Activated CD4-positive, alpha-beta T cell treated with anti-CD3 and anti-CD28 coated beads, Interleukin-10, Interleukin-2, amounts not matched to agents 100 ng/mL and 50 ng/mL, durations not matched to agents 16 hours and 8 hours (primary cell): ENCODE measurements around the gene MICU1.
A peak's percentile ranks its signal among the peaks of the same experiment; 100 is the strongest.

Source experiments
- DNase-seq: peaks from one replicate; pipeline ENCODE4 v3.0.0-alpha.2; 2020

The MICU1 gene

DNA sequence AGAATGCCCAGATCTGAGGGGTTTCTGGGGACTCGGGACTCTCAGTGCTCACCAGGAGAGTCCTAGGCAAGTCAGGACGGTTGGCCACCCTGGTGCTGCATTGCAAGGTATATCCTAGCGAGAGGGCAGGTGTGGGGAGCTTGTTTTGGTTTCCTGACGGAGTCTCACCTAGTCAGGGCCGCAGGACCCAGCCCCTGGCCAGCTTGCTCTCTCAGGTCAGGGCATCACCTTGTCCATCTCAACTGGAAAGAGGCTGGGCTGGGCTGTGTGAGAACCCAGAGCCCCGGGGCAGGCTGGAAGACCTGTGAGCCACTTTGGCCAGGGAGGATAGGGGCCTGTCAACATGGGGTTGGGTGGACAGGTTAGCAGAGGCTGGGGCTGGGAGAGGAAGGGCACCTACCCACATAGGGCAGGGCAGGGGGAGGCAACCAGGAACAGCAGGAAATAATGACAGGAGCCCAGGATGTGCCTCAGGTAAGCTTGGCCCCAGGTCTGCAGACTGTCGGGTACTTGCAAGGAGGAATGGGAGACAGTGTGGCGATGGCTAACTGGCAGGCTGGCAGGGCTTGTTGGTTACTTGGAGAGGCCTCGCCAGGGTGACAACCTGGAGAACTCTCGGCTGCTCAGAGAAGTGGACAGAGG lies 302.6 kb downstream of the MICU1 start:
- no peak for DNase-seq

DNA sequence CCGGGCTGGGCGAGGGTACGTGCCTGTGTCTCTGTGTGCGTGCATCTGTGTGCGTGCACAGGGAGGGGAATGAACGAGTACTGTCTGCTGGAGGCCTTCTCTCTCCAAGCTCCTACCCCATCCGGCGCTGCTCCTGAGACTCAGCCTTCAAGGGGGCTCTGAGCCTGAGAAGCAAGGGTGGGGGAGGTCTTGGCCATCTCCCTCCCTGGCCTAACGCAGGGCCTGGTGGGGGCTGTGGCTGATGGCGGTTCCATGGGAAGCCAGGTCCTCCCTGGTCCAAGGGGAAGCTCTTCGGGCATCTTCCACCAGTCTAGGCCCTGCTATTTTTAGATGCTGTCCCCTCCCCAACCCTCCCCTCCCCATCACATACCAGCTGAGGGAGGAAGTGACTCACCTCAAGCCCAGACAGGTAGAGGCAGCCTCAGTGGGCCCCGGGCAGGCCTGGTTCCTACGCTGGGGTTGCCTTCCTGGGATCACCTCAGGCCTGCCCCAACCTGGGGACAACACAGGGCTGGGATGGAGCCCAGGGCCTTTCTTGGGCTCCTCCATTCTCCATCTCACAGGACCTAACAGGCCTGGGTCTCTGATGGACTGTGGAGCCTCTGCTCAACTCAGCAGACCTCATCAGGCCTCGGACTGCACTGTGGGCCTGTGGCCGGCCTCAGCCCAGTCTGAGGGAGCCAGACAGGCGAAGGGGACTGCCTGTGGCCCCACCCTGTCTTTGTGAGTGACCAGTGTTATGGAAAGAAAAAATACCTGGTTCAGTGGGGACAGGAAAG lies 303.4 kb downstream of the MICU1 start:
- peak; percentile 68 for DNase-seq

DNA sequence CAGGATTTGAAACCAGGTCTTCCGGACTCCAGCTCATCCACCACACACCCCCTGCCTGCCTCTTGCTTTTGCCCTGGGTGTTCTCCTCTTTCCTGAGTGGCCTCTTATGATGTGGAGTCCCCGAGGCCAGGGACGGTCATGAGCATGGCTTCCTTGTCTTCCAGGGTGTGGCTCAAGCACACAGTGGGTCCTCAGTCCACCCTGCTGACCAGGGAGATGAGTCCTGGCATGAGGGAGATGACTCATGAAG lies 303.9 kb downstream of the MICU1 start:
- no peak for DNase-seq

DNA sequence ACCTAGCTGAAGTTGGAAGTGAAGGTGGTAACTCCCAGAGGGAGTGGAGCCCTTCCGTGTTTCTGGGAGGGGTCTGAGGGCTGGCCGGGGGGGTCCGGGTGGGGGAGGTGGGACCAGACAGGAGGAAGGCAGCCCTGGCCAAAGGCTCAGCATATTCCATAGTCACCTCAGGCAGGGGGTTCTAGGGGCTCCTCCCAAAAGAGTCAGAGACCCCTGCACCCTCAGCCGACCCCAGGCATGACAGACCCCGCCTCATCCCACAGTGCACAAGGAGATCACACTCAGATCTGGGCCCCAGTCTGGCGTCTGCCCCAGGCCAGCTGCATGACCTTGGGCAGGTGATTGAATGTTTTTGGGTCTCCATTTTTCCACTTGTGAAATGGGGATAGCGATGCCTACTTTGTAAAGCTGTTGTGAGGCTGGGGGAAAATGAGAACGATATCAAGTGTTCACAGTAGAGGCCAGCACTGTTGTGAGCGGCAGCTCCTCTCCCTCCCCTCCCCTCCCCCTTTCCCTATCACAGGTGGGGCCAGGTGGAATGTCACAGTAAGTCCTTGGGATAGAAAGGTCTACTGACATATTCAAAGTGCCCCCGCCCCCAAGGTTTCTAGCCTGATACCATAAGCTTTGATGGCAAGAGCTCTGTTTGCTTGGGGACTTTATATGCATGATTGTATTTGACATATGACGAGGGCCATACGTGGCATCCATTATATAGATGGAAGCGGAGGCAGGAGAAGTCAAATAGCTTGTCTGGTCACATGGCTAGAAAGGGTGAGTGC lies 304.4 kb downstream of the MICU1 start:
- no peak for DNase-seq

DNA sequence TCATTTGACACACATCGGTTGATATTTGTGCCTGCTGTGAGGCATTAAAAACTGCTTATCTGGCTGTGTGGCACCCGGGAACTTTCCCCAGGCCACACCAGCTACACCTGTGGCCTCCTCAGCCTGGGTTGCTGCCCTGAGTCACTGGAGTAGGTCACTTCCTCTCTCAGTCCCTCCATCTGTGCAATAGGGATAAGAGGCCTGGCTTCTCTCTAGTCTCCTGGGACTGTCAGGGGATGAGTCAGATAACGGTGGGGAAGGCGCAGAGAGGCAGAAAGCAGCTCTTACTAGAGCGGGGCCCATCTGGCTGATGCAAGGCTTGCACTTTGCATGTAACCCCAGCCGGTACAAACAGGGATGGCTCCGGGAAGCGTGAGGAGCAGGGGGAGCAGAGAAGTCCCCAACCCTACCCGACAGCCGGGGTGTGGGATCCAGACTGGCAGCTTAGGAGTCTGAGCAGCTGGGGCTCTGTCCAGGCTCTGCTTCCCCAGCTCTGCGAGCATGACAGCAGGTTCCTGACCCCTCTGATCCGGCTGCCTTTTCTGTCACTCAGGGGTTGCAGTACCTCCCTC lies 305.1 kb downstream of the MICU1 start:
- peak; percentile 94 for DNase-seq

DNA sequence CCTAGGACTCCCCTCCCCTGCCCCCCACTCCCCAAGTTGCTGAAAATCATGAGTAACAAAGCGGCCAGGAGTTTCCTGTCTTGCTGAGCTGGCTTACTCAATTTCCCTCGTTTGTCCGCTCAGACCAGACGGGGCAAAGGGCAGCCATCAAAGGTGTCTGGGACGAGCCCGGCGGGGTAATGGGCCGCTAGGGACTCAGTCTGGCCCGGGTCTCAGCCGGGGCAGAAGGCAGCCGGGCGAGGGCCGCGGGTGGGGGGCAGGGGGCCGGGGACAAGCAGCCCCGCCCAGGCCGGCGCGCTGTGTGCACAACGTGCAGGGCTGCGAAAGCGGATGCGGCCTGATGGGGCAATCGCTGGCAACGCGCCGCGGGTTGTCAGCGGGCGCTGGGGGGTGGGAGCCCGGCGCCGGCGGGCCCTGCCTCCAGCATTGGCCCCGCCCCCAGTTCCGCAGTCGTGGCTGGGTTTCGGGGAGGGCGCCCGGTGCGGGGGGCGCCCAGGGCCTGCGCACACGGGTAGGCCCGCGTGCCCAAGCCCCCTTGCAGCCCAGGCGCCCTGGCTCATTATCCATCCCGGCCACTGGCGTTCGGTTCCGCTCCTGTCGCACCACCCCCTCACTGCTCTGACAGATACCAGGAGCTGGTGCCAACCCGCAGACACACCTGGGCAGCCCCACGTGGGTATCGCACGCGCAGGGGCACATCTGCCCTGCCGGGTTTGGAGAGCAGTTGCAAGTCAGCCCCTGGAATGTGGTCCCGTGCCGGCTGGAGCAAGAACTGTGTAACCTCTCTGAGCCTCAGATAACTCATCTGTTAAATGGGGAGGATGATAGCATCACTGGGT lies 306.2 kb downstream of the MICU1 start:
- peak; percentile 95 for DNase-seq

DNA sequence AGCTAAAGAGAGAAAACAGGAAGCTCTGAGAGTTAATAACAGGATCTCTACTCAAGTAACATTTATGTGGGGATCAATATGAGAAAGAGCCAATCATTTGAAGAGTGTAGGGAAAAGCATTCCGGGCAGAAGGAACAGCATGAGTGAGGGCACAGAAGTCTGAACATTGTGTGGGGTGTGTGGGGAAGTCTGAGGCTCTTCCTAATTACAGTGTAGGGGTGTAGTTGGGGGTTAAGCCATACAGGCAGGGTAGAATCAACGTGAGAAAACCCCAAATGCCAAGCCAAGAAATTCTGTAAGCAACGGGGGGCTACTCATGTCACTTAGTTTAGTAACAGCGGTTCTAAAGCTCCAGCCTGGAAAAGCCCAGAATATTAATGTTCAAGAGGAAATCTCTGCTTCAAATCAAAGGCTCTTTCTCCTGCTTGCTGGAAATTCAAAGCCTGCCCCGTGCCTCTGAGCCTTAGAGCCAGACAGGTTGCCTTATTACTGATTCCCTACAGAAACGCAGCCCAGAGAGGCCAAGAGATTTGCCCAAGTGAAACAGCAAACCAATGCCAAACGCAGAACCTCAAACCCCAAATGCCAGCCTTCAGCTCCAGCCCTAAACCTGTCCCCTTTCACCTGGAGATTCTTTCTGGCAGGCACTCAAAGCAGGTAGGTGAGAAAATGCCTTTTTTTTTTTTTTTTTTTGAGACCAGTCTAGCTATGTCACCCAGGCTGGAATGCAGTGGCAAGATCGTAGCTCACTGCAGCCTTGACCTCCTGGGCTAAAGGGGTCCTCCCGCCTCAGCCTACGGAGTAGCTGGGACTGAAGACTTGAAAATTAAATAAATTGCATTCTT lies 307.2 kb downstream of the MICU1 start:
- no peak for DNase-seq
